Neural cell (in vitro differentiated cells): Measurements from ENCODE around the gene LANCL2. TPM values are rescaled to one million over a fixed set of nuclear protein-coding genes. Genes with fewer than 3 reads are reported as not detected.

Experiments
- H2AFZ ChIP-seq: fragments of 200-600, 300-800 bp; sonication (generic), shearing (Covaris generic); 2 replicates; pipeline ENCODE4 v1.6.0; 2014; ENCODE audit warnings: low read depth, mild to moderate bottlenecking, antibody characterized with exemption, low read length, moderate library complexity
- H3F3A ChIP-seq: fragments of 200-600 bp; shearing (Covaris generic); 2 replicates; pipeline ENCODE4 v1.6.1; 2016; ENCODE audit warnings: mild to moderate bottlenecking, moderate library complexity, mixed read lengths, antibody characterized with exemption, low read length; ENCODE audit not compliant: insufficient read depth, poor library complexity, severe bottlenecking
- H3K27ac ChIP-seq: fragments of 200-600, 300-800 bp; sonication (generic), shearing (Covaris generic); 2 replicates; pipeline ENCODE4 v1.5.1; 2014; ENCODE audit warnings: mild to moderate bottlenecking, low read length, moderate library complexity
- H3K27me3 ChIP-seq: fragments of 300-800, 200-600 bp; sonication (generic), shearing (Covaris generic); 2 replicates; pipeline ENCODE4 v1.6.0; 2014; ENCODE audit warnings: mild to moderate bottlenecking, low read depth, low read length, moderate library complexity; ENCODE audit not compliant: insufficient read depth
- H3K36me3 ChIP-seq: fragments of 300-800, 200-600 bp; sonication (generic), shearing (Covaris generic); 2 replicates; pipeline ENCODE4 v1.5.1; 2014; ENCODE audit warnings: mild to moderate bottlenecking, antibody characterized with exemption, low read length, moderate library complexity; ENCODE audit not compliant: insufficient read depth
- H3K4me2 ChIP-seq: fragments of 300-800, 200-600 bp; sonication (generic), shearing (Covaris generic); 2 replicates; pipeline ENCODE4 v1.6.0; 2014; ENCODE audit warnings: mild to moderate bottlenecking, low read length
- H3K4me3 ChIP-seq: fragments of 300-800, 200-600 bp; sonication (generic), shearing (Covaris generic); 2 replicates; pipeline ENCODE4 v1.5.1; 2014; ENCODE audit warnings: mild to moderate bottlenecking, low read length, moderate library complexity
- H3K79me2 ChIP-seq: fragments of 200-600 bp; shearing (Covaris generic); replicated peaks from 2 replicates; pipeline ENCODE4 v1.6.0; 2014; ENCODE audit warnings: mild to moderate bottlenecking, low read length, moderate library complexity; ENCODE audit not compliant: insufficient read depth
- H3K9ac ChIP-seq: fragments of 300-800, 200-600 bp; sonication (generic), shearing (Covaris generic); 2 replicates; pipeline ENCODE4 v1.6.1; 2016; ENCODE audit warnings: mild to moderate bottlenecking, low read length, mixed read lengths
- H3K9me2 ChIP-seq: fragments of 200-600 bp; shearing (Covaris generic); 2 replicates; pipeline ENCODE4 v1.6.1; 2016; ENCODE audit warnings: mild to moderate bottlenecking, low read length, mixed read lengths; ENCODE audit not compliant: insufficient read depth
- H3K9me3 ChIP-seq: fragments of 200-600, 300-800 bp; sonication (generic), shearing (Covaris generic); 2 replicates; pipeline ENCODE4 v1.6.1; 2016; ENCODE audit warnings: mild to moderate bottlenecking, mixed run types, low read length, moderate library complexity, mixed read lengths
- H4K20me1 ChIP-seq: fragments of 200-600 bp; shearing (Covaris generic); 2 replicates; pipeline ENCODE4 v1.6.1; 2016; ENCODE audit warnings: mild to moderate bottlenecking, mixed run types; ENCODE audit not compliant: insufficient read depth
- CTCF ChIP-seq: fragments of 450-650 bp; IDR thresholded peaks from 2 replicates; pipeline ENCODE4 v1.5.1; 2014; ENCODE audit warnings: antibody characterized with exemption, mild to moderate bottlenecking, moderate library complexity; ENCODE audit not compliant: poor library complexity, severe bottlenecking
- EP300 ChIP-seq: fragments of 450-650 bp; conservative IDR thresholded peaks from 2 replicates; pipeline ENCODE4 v1.6.1; 2014; ENCODE audit warnings: antibody characterized with exemption, mild to moderate bottlenecking, moderate library complexity; ENCODE audit not compliant: poor library complexity, severe bottlenecking
- EZH2 ChIP-seq: fragments of 200-600, 300-800 bp; shearing (Covaris generic), sonication (generic); IDR thresholded peaks from 2 replicates; pipeline ENCODE4 v1.6.1; 2014; ENCODE audit warnings: antibody characterized with exemption, low read length, borderline replicate concordance, mild to moderate bottlenecking; ENCODE audit not compliant: insufficient read depth, poor library complexity, severe bottlenecking
- MXI1 ChIP-seq: fragments of 450-650 bp; conservative IDR thresholded peaks from 2 replicates; pipeline ENCODE4 v1.6.1; 2014; ENCODE audit warnings: antibody characterized with exemption, mild to moderate bottlenecking; ENCODE audit not compliant: poor library complexity, severe bottlenecking
- POLR2AphosphoS5 ChIP-seq: IDR thresholded peaks from 2 replicates; pipeline ENCODE4 v1.6.1; 2012
- RAD21 ChIP-seq: fragments of 450-650 bp; conservative IDR thresholded peaks from 2 replicates; pipeline ENCODE4 v1.6.1; 2014; ENCODE audit warnings: antibody characterized with exemption, mild to moderate bottlenecking, moderate library complexity
- SMC3 ChIP-seq: fragments of 450-650 bp; conservative IDR thresholded peaks from 2 replicates; pipeline ENCODE4 v1.6.1; 2014; ENCODE audit warnings: antibody characterized with exemption, mild to moderate bottlenecking, moderate library complexity; ENCODE audit not compliant: poor library complexity
- TAF1 ChIP-seq: IDR thresholded peaks from 2 replicates; pipeline ENCODE4 v1.6.1; 2012; ENCODE audit warnings: low read depth
- polyA plus RNA-seq: library from polyadenylated mRNA; depleted of rRNA; stranded (reverse); fragments of >200 nt; gene quantifications from 2 replicates; pipeline ENCODE4 v1.2.3, GENCODE V29; 2014
- TF ChIP-seq, protein P1 (sequence below): IDR thresholded peaks from 2 replicates; pipeline ENCODE4 v1.6.1; 2012; ENCODE audit warnings: borderline replicate concordance

Gene LANCL2
- polyA plus RNA-seq, 1 donor from 2014 or later = 51.2 TPM

DNA sequence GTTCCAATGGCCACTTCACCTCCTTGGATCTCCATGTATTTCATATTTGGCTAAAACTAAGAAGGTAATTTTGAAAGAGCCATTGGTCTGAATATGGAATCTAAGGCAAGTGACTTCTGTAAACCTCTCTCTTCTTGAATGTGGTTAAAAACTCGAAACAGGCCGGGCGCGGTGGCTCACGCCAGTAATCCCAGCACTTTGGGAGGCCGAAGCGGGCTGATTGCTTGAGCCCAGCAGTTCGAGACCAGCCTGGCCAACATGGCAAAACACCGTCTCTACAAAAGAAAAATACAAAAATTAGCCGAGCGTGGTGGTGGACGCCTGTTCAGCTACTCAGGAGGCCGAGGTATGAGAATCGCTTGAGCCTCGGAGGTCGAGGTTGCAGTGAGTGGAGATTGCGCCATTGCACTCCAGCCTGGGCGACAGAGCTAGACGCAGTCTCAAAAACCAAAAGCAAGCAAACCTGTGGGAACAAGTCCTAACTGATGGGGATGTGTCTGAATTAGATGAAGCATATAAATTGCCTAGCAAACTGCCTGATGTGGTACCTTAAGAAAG, 2.2 kb downstream of the LANCL2 start:
- peaks cover 18% of the 10 kb centered on the region for H3K79me2 ChIP-seq

DNA sequence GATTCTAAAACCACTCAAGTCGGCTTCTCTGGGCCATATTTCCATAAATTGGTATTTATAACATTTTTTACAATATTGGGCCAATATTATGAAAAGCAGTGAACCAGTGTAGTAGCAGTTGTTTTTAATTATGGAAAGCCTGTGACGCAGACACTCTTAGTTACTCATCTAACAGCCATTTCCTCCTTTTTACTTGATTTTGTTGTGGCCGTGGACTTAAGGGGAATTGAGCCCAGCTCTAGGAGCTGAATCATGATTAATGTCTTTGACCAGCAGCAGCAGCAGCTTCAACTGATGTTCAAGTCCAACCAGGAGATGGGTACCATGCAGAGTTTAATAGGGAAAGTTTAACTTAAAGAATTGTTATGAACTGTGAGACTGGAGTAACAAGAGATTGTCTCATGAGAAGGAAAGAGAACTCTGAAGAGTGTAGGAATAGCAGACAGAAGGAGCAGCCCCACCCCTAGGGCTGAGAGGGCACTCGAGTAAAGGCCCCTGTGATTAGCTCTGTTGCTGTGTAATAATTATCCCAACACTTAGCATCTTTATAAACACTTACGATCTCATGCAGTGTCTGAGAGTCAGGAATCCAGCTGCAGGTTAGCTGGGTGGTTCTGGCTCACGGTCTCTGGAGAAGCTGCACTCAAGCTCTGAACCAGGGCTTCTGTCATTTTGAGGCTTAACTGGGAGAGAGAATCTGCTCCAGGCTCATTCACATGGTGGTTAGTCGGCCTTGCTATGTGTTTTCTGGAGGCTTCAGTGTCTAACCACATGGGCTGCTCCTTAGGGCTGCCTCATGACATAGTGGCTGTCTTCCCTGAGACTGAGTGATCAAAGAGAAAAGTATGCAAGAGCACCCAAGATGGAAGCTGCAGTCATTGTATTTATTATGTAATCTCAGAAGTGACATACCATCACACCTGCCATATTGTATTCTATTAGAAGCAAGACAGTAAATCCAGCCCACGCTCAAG, 4.6 kb downstream of the LANCL2 start:
- Histone ChIP-seq H3K4me2 (no peak overlapping the region), H3K79me2 (peaks cover 33% of the 10 kb centered on the region), H3K9me2 (no peaks in the 10 kb centered on the region), H3K27me3 (no peaks in the 10 kb centered on the region), H4K20me1 (no peaks in the 10 kb centered on the region), H3K27ac (no peak overlapping the region), H3K9ac (no peak overlapping the region), H3K36me3 (no peaks in the 10 kb centered on the region), H3K4me3 (peak overlapping the region; percentile 6), H3K9me3 (no peaks in the 10 kb centered on the region), H2AFZ (no peak overlapping the region), H3F3A (no peaks in the 10 kb centered on the region)
- TF ChIP-seq TAF1 = no peak
- no peak for TF ChIP-seq EZH2
- TF ChIP-seq, protein P1, sequence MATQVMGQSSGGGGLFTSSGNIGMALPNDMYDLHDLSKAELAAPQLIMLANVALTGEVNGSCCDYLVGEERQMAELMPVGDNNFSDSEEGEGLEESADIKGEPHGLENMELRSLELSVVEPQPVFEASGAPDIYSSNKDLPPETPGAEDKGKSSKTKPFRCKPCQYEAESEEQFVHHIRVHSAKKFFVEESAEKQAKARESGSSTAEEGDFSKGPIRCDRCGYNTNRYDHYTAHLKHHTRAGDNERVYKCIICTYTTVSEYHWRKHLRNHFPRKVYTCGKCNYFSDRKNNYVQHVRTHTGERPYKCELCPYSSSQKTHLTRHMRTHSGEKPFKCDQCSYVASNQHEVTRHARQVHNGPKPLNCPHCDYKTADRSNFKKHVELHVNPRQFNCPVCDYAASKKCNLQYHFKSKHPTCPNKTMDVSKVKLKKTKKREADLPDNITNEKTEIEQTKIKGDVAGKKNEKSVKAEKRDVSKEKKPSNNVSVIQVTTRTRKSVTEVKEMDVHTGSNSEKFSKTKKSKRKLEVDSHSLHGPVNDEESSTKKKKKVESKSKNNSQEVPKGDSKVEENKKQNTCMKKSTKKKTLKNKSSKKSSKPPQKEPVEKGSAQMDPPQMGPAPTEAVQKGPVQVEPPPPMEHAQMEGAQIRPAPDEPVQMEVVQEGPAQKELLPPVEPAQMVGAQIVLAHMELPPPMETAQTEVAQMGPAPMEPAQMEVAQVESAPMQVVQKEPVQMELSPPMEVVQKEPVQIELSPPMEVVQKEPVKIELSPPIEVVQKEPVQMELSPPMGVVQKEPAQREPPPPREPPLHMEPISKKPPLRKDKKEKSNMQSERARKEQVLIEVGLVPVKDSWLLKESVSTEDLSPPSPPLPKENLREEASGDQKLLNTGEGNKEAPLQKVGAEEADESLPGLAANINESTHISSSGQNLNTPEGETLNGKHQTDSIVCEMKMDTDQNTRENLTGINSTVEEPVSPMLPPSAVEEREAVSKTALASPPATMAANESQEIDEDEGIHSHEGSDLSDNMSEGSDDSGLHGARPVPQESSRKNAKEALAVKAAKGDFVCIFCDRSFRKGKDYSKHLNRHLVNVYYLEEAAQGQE = no peak
- no peak for TF ChIP-seq SMC3
- TF ChIP-seq POLR2AphosphoS5 = no peak
- no peak for TF ChIP-seq EP300
- TF ChIP-seq RAD21 = no peak

More for the DNA sequence above, 2.2 kb downstream of the LANCL2 start:
- no peaks in the 10 kb centered on the region for H3K9me3 ChIP-seq
- H3K4me2 ChIP-seq = peak overlapping the region; percentile 97
- no peak overlapping the region for H3K4me3 ChIP-seq
- peak overlapping the region; percentile 99 for H3K27ac ChIP-seq
- H3K27me3 ChIP-seq = no peaks in the 10 kb centered on the region
- peak overlapping the region; percentile 65 for H2AFZ ChIP-seq
- no peaks in the 10 kb centered on the region for H3K36me3 ChIP-seq
- H4K20me1 ChIP-seq = no peaks in the 10 kb centered on the region
- H3K9me2 ChIP-seq = no peaks in the 10 kb centered on the region
- no peaks in the 10 kb centered on the region for H3F3A ChIP-seq
- peak overlapping the region; percentile 98 for H3K9ac ChIP-seq
- TF ChIP-seq RAD21 (no peak), SMC3 (no peak), EZH2 (no peak), CTCF (no peak), MXI1 (no peak), EP300 (no peak), POLR2AphosphoS5 (no peak), TAF1 (no peak)
- TF ChIP-seq, protein P1 = no peak
